Prostate gland (tissue), 2 donors: Measurements from ENCODE around the gene ZAR1L. TPM values are rescaled to one million over a fixed set of nuclear protein-coding genes. Genes with fewer than 3 reads are reported as not detected.

ENCODE experiments used
- DNase-seq: peaks from one replicate; pipeline ENCODE4 v3.0.0-alpha.2; 2019; ENCODE audit warnings: low spot score
- H3K27ac ChIP-seq, 2 donors: fragments of 200-600 bp; sonication (generic); 2 replicates each; pipeline ENCODE4 v1.5.1; 2017 to 2019
- H3K27me3 ChIP-seq: fragments of 200-600 bp; sonication (generic); replicated peaks from 2 replicates; pipeline ENCODE4 v1.5.1; 2019; ENCODE audit not compliant: insufficient read depth
- H3K36me3 ChIP-seq, 2 donors: fragments of 200-600 bp; sonication (generic); 1 replicate in 1 of 2; 2 replicates in 1 of 2; pipeline versions ENCODE4 v1.5.1 to v1.8.1; 2017 to 2019
- H3K4me1 ChIP-seq: fragments of 200-600 bp; sonication (generic); replicated peaks from 2 replicates; pipeline ENCODE4 v1.5.1; 2019
- H3K4me3 ChIP-seq, 2 donors: fragments of 200-600 bp; sonication (generic); 2 replicates each; pipeline ENCODE4 v1.5.1; 2017 to 2019
- H3K9me3 ChIP-seq: fragments of 200-600 bp; sonication (generic); 2 replicates; pipeline ENCODE4 v1.5.1; 2017
- CTCF ChIP-seq, 4 experiments: fragments of 200-600 bp in 2 of 4; fragments of 450-650 bp in 2 of 4; sonication (generic) in 2 of 4; IDR thresholded peaks; 1 replicate in 3 of 4; 2 replicates in 1 of 4; pipeline ENCODE4 v1.5.1; 2016 to 2019; ENCODE audit warnings: antibody characterized with exemption in 4 of 4, mild to moderate bottlenecking in 2 of 4, moderate library complexity in 2 of 4
- POLR2A ChIP-seq: fragments of 450-650 bp; IDR thresholded peaks from one replicate; pipeline ENCODE4 v1.6.1; 2016; ENCODE audit warnings: antibody characterized with exemption, mild to moderate bottlenecking
- POLR2AphosphoS5 ChIP-seq: sonication (generic); formaldehyde crosslinking; IDR thresholded peaks from one replicate; pipeline ENCODE4 v1.6.1; 2017; ENCODE audit warnings: antibody characterized with exemption
- WGBS: methylation state at CpG from one replicate; pipeline ENCODE4 v1.1.5; 2018; 5-methylcytosine and 5-hydroxymethylcytosine counted together
- intact Hi-C: fragments of 100-400 bp; cut with DNase I; formaldehyde crosslinking; loops from one replicate; pipeline ENCODE4 v1.14.2; 2022
- total RNA-seq, 2 donors: library from RNA; depleted of rRNA; stranded (reverse); fragments of >200 nt; gene quantifications; one replicate each; pipeline ENCODE4 v1.1.0, GENCODE V29; 2016

The ZAR1L gene
- total RNA-seq, 2 donors from 2014 or later: not detected

- no peaks in the 10 kb centered on the region for H3K4me1 ChIP-seq
- no peak for TF ChIP-seq POLR2A
- no peak for TF ChIP-seq CTCF (IDR thresholded peaks at IDR 0.05)
- no peak for TF ChIP-seq POLR2AphosphoS5
- H3K27me3 ChIP-seq: no peaks in the 10 kb centered on the region
- no peak overlapping the region for H3K27ac ChIP-seq
- no peak overlapping the region for H3K4me3 ChIP-seq
- 90% methylated on average over 36 of the region's 36 CpGs for WGBS
- no peaks in the 10 kb centered on the region for H3K36me3 ChIP-seq
- H3K9me3 ChIP-seq: no peaks in the 10 kb centered on the region
- intact Hi-C loops: loop anchor here (2.0 to 10.0 kb wide), 3 partner anchors 223 to 404 kb away; partner anchors contain the start of gene N4BP2L2
- DNase-seq: no peak
Observed at GRCh38 chr13:32311188-32311897, 3.8 kb downstream of the ZAR1L start.

- intact Hi-C loops: loop anchor here (2.0 to 10.0 kb wide), 3 partner anchors 225 to 403 kb away; partner anchors contain the start of gene N4BP2L2
- H3K4me3 ChIP-seq: no peak overlapping the region
- no peak overlapping the region for H3K27ac ChIP-seq
- no peak for DNase-seq
- H3K4me1 ChIP-seq: no peaks in the 10 kb centered on the region
- 47% methylated on average over 12 of the region's 12 CpGs for WGBS
- no peaks in the 10 kb centered on the region for H3K9me3 ChIP-seq
- H3K36me3 ChIP-seq: no peaks in the 10 kb centered on the region
- peak; percentile 62 to 77 (median 73) for TF ChIP-seq CTCF (IDR thresholded peaks at IDR 0.05)
- TF ChIP-seq POLR2AphosphoS5: no peak
- no peaks in the 10 kb centered on the region for H3K27me3 ChIP-seq
Observed at GRCh38 chr13:32310134-32310706, 4.9 kb downstream of the ZAR1L start.

GRCh38 chr13:32309312-32310133 is 5.6 kb downstream of the ZAR1L start:
- DNase-seq: no peak
- Histone ChIP-seq H3K27ac (no peak overlapping the region), H3K27me3 (no peaks in the 10 kb centered on the region), H3K4me3 (no peak overlapping the region), H3K4me1 (no peaks in the 10 kb centered on the region), H3K9me3 (no peaks in the 10 kb centered on the region), H3K36me3 (no peaks in the 10 kb centered on the region)
- TF ChIP-seq POLR2A (no peak), POLR2AphosphoS5 (no peak), CTCF (IDR thresholded peaks at IDR 0.05) (no peak)
- WGBS: 50% methylated on average over 10 of the region's 10 CpGs
- intact Hi-C loops: loop anchor here (2.0 to 10.0 kb wide), 3 partner anchors 225 to 402 kb away; partner anchors contain the start of gene N4BP2L2

GRCh38 chr13:32305646-32306045 is 9.5 kb downstream of the ZAR1L start:
- no peak overlapping the region for H3K27ac ChIP-seq
- no peak overlapping the region for H3K4me3 ChIP-seq
- H3K27me3 ChIP-seq: no peaks in the 10 kb centered on the region
- H3K9me3 ChIP-seq: no peaks in the 10 kb centered on the region
- no peaks in the 10 kb centered on the region for H3K36me3 ChIP-seq
- no peak for DNase-seq
- H3K4me1 ChIP-seq: no peaks in the 10 kb centered on the region
- intact Hi-C loops: no loop called here
- TF ChIP-seq POLR2A: no peak
- TF ChIP-seq POLR2AphosphoS5: no peak
- no peak for TF ChIP-seq CTCF (IDR thresholded peaks at IDR 0.05)
